Uterus (tissue), 4 donors: Measurements from ENCODE around the gene TRPV2. TPM values are rescaled to one million over a fixed set of nuclear protein-coding genes. Genes with fewer than 3 reads are reported as not detected.

Experiments
- DNase-seq, 2 donors: peaks; one replicate each; pipeline ENCODE4 v3.0.0-alpha.2; 2019 to 2020
- H3K27ac ChIP-seq, 2 donors: fragments of 200-600 bp; sonication (generic); 1 replicate in 1 of 2; 2 replicates in 1 of 2; pipeline ENCODE4 v1.5.1; 2016 to 2018
- H3K27me3 ChIP-seq, 2 donors: fragments of 200-600 bp; sonication (generic); one replicate each; pipeline ENCODE4 v1.5.1; 2018 to 2019; ENCODE audit warnings: control low read depth in 1 of 2
- H3K36me3 ChIP-seq, 2 donors: fragments of 200-600 bp; sonication (generic); one replicate each; pipeline ENCODE4 v1.5.1; 2019; ENCODE audit warnings: control low read depth in 1 of 2
- H3K4me1 ChIP-seq, 2 donors: fragments of 200-600 bp; sonication (generic); one replicate each; pipeline ENCODE4 v1.5.1; 2018 to 2019; ENCODE audit warnings: control low read depth in 1 of 2
- H3K4me3 ChIP-seq, 2 donors: fragments of 200-600 bp; sonication (generic); 1 replicate in 1 of 2; 2 replicates in 1 of 2; pipeline ENCODE4 v1.5.1; 2018 to 2019; ENCODE audit warnings: mild to moderate bottlenecking in 1 of 2
- H3K9me3 ChIP-seq, 2 donors: fragments of 200-600 bp; sonication (generic); one replicate each; pipeline ENCODE4 v1.5.1; 2019; ENCODE audit warnings: control low read depth in 1 of 2
- POLR2A ChIP-seq, 2 donors: fragments of 450-650 bp; IDR thresholded peaks; one replicate each; pipeline ENCODE4 v1.6.1; 2016; ENCODE audit warnings: antibody characterized with exemption in 2 of 2, mild to moderate bottlenecking in 1 of 2, moderate library complexity in 1 of 2
- intact Hi-C: fragments of 100-400 bp; cut with DNase I; formaldehyde crosslinking; loops from one replicate; pipeline ENCODE4 v1.15.1; 2023; ENCODE audit warnings: low total_unique reads
- total RNA-seq, 4 donors: library from RNA; depleted of rRNA in 3 of 4; stranded (reverse); fragments of >200 nt in 3 of 4; gene quantifications; one replicate each; pipeline versions ENCODE4 v1.1.0 to v1.2.4, GENCODE V29; 2014 to 2023
- TF ChIP-seq, protein P1 (sequence below), 4 experiments: fragments of 200-600 bp in 2 of 4; fragments of 450-650 bp in 2 of 4; sonication (generic) in 2 of 4; IDR thresholded peaks; one replicate each; pipeline ENCODE4 v1.5.1; 2016 to 2019; ENCODE audit warnings: antibody characterized with exemption in 4 of 4, mild to moderate bottlenecking in 2 of 4, moderate library complexity in 1 of 4
- donor health status: DM: yes; HTN: yes; CAD: no.

The TRPV2 gene
- total RNA-seq, 4 donors from 2014 or later, result 6.2 to 26.2 (median 12.9) TPM

DNA sequence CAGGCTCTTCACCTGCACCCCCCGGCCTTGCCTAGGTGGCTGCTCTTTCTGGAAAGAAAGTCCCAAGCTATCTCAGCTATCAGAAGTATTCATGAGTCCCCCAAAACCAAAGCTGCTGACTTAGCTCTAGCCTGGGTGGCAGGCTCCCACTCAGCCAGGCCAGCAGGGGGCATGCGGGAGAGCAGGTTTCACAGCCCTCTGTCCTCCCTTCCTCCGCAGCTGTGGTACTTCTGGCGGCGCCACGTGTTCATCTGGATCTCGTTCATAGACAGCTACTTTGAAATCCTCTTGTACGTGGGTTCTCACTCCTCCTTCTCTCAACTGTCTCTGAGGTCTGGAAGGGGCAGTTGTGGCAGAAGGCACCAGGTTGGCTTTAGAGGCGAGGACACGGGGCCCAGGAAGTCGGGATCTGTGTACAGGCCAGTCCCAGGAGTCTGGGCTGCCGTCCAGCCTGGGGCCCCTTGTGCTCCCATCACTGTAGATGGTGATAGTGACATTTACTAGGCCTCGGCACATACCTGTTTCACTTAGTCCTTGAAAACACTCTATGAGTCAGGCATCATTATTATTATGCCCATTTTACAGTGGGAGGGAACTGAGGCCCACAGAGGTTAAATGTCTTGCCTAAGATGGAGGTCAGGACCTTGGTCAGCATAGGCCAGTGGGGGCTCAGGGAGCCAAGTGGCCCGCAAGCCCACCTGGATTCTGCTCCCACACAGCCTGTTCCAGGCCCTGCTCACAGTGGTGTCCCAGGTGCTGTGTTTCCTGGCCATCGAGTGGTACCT lies 12.9 kb downstream of the TRPV2 start:
- intact Hi-C loops, result no loop called here
- H3K4me1 ChIP-seq, result no peaks in the 10 kb centered on the region
- H3K27me3 ChIP-seq, result no peaks in the 10 kb centered on the region
- no peak overlapping the region for H3K4me3 ChIP-seq
- TF ChIP-seq POLR2A (IDR thresholded peaks at IDR 0.05), result no peak
- TF ChIP-seq, protein P1, sequence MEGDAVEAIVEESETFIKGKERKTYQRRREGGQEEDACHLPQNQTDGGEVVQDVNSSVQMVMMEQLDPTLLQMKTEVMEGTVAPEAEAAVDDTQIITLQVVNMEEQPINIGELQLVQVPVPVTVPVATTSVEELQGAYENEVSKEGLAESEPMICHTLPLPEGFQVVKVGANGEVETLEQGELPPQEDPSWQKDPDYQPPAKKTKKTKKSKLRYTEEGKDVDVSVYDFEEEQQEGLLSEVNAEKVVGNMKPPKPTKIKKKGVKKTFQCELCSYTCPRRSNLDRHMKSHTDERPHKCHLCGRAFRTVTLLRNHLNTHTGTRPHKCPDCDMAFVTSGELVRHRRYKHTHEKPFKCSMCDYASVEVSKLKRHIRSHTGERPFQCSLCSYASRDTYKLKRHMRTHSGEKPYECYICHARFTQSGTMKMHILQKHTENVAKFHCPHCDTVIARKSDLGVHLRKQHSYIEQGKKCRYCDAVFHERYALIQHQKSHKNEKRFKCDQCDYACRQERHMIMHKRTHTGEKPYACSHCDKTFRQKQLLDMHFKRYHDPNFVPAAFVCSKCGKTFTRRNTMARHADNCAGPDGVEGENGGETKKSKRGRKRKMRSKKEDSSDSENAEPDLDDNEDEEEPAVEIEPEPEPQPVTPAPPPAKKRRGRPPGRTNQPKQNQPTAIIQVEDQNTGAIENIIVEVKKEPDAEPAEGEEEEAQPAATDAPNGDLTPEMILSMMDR (IDR thresholded peaks at IDR 0.05), result peak in 3 of 4 experiments; percentile 36 to 48 (median 43)
- no peak overlapping the region for H3K27ac ChIP-seq
- peak; percentile 52 to 56 for DNase-seq
- no peaks in the 10 kb centered on the region for H3K36me3 ChIP-seq
- H3K9me3 ChIP-seq, result no peaks in the 10 kb centered on the region

DNA sequence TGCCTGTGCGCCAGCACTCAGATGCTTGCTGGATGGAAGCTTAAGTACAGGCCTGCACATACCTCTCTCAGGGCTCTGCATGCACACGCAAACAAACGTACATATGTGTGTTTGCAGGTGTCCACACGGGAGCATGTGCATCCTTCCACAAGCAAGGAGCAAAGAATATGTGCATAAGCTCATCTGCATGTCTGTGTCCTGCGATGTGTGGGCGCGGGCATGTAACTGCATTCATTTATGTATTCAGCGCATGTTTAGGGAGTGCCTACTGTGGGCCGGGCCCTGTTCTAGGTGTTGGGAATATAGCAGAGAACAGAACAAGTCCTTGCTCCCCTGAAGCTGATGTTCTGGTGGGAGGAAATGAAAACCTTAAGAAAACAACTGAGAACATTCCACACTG lies 13.7 kb downstream of the TRPV2 start:
- Histone ChIP-seq H3K36me3 (no peaks in the 10 kb centered on the region), H3K27ac (no peak overlapping the region), H3K27me3 (no peaks in the 10 kb centered on the region), H3K9me3 (no peaks in the 10 kb centered on the region), H3K4me1 (no peaks in the 10 kb centered on the region), H3K4me3 (no peak overlapping the region)
- DNase-seq, result no peak
- intact Hi-C loops, result no loop called here
- TF ChIP-seq, protein P1 (IDR thresholded peaks at IDR 0.05), result no peak
- TF ChIP-seq POLR2A (IDR thresholded peaks at IDR 0.05), result no peak

DNA sequence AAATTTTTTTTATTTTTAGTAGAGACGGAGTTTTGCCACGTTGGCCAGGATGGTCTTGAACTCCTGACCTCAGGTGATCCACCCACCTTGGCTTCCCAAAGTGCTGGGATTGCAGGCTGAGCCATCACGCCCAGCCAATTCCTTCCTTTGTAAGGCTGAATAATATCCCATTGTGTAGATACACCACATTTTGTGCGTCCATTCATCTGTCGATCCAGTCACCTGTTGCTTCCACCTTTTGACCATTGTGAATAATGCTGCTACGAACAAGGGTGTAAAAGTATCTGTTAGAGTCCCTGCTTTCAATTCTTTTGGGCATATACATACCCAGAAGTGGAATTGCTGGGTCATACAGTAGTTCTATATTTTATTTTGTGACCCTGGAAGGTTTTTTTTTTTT lies 15.3 kb downstream of the TRPV2 start:
- no peak for DNase-seq
- H3K27ac ChIP-seq, result no peak overlapping the region
- H3K36me3 ChIP-seq, result no peaks in the 10 kb centered on the region
- intact Hi-C loops, result no loop called here
- H3K4me1 ChIP-seq, result no peaks in the 10 kb centered on the region
- H3K4me3 ChIP-seq, result no peak overlapping the region
- no peak for TF ChIP-seq POLR2A (IDR thresholded peaks at IDR 0.05)
- TF ChIP-seq, protein P1 (IDR thresholded peaks at IDR 0.05), result no peak
- no peaks in the 10 kb centered on the region for H3K27me3 ChIP-seq
- no peaks in the 10 kb centered on the region for H3K9me3 ChIP-seq

DNA sequence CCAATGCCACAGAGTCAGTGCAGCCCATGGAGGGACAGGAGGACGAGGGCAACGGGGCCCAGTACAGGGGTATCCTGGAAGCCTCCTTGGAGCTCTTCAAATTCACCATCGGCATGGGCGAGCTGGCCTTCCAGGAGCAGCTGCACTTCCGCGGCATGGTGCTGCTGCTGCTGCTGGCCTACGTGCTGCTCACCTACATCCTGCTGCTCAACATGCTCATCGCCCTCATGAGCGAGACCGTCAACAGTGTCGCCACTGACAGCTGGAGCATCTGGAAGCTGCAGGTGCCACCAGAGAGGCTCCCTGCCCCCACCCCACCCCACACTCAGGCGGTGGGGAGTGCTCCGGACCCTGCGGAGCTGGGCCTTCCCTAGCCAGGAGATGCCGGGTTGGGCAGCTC lies 16.6 kb downstream of the TRPV2 start:
- Histone ChIP-seq H3K4me3 (no peak overlapping the region), H3K27ac (no peak overlapping the region), H3K36me3 (no peaks in the 10 kb centered on the region), H3K4me1 (no peaks in the 10 kb centered on the region), H3K9me3 (no peaks in the 10 kb centered on the region), H3K27me3 (no peaks in the 10 kb centered on the region)
- DNase-seq, result no peak
- TF ChIP-seq POLR2A (IDR thresholded peaks at IDR 0.05), result no peak
- TF ChIP-seq, protein P1 (IDR thresholded peaks at IDR 0.05), result no peak
- intact Hi-C loops, result no loop called here

DNA sequence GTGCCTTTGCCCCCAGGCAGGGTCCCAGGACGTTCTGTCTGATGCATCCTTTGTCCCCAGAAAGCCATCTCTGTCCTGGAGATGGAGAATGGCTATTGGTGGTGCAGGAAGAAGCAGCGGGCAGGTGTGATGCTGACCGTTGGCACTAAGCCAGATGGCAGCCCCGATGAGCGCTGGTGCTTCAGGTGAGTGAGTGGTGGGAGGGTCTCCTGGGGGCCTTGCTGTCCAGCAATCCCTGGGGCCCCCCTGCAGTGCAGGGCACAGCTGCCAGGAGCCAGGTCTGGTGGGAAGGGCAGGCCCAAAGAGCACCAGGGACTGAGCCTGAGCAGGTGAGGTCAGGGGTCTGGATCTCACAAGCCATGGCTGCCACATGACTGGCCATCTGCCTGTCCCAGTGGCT lies 18.1 kb downstream of the TRPV2 start:
- intact Hi-C loops, result no loop called here
- TF ChIP-seq, protein P1 (IDR thresholded peaks at IDR 0.05), result no peak
- TF ChIP-seq POLR2A (IDR thresholded peaks at IDR 0.05), result no peak
- H3K27me3 ChIP-seq, result no peaks in the 10 kb centered on the region
- H3K27ac ChIP-seq, result no peak overlapping the region
- H3K4me1 ChIP-seq, result no peaks in the 10 kb centered on the region
- H3K36me3 ChIP-seq, result no peaks in the 10 kb centered on the region
- no peak for DNase-seq
- H3K4me3 ChIP-seq, result no peak overlapping the region
- no peaks in the 10 kb centered on the region for H3K9me3 ChIP-seq
